Peyer's patch (tissue), 4 donors: Measurements from ENCODE around the gene EPHB1. TPM values are rescaled to one million over a fixed set of nuclear protein-coding genes. Genes with fewer than 3 reads are reported as not detected.

Experiments
- DNase-seq, 3 donors: peaks; one replicate each; pipeline ENCODE4 v3.0.0-alpha.2; 2017 to 2019
- H3K27ac ChIP-seq, 4 donors: fragments of 200-600 bp; sonication (generic); one replicate each; pipeline ENCODE4 v1.5.1; 2016 to 2019
- H3K27me3 ChIP-seq, 2 donors: fragments of 200-600 bp; sonication (generic); one replicate each; pipeline ENCODE4 v1.5.1; 2019
- H3K36me3 ChIP-seq, 3 donors: fragments of 200-600 bp; sonication (generic); one replicate each; pipeline ENCODE4 v1.5.1; 2016 to 2019
- H3K4me1 ChIP-seq, 4 donors: fragments of 200-600 bp; sonication (generic); one replicate each; pipeline ENCODE4 v1.5.1; 2016 to 2019
- H3K4me3 ChIP-seq, 4 donors: fragments of 200-600 bp; sonication (generic); 1 replicate in 3 of 4; 2 replicates in 1 of 4; pipeline ENCODE4 v1.5.1; 2016 to 2019; ENCODE audit warnings: mild to moderate bottlenecking in 1 of 4
- H3K9me3 ChIP-seq, 4 donors: fragments of 200-600 bp; sonication (generic); one replicate each; pipeline ENCODE4 v1.5.1; 2016 to 2019; ENCODE audit warnings: mild to moderate bottlenecking in 1 of 4
- POLR2A ChIP-seq, 2 donors: fragments of 450-650 bp; IDR thresholded peaks; one replicate each; pipeline ENCODE4 v1.5.1; 2017; ENCODE audit warnings: antibody characterized with exemption in 2 of 2, mild to moderate bottlenecking in 2 of 2, moderate library complexity in 2 of 2
- total RNA-seq, 4 donors: library from RNA; depleted of rRNA; stranded (reverse); fragments of >200 nt; gene quantifications; one replicate each; pipeline ENCODE4 v1.1.0, GENCODE V29; 2016
- TF ChIP-seq, protein P1 (sequence below), 6 experiments: fragments of 450-650 bp in 4 of 6; fragments of 200-600 bp in 2 of 6; sonication (generic) in 1 of 6; IDR thresholded peaks; one replicate each; pipeline ENCODE4 v1.5.1; 2017 to 2019; ENCODE audit warnings: antibody characterized with exemption in 6 of 6, mild to moderate bottlenecking in 3 of 6, moderate library complexity in 1 of 6

Gene EPHB1
- total RNA-seq, 4 donors from 2014 or later, result 0.18 to 3.2 (median 0.68) TPM

DNA sequence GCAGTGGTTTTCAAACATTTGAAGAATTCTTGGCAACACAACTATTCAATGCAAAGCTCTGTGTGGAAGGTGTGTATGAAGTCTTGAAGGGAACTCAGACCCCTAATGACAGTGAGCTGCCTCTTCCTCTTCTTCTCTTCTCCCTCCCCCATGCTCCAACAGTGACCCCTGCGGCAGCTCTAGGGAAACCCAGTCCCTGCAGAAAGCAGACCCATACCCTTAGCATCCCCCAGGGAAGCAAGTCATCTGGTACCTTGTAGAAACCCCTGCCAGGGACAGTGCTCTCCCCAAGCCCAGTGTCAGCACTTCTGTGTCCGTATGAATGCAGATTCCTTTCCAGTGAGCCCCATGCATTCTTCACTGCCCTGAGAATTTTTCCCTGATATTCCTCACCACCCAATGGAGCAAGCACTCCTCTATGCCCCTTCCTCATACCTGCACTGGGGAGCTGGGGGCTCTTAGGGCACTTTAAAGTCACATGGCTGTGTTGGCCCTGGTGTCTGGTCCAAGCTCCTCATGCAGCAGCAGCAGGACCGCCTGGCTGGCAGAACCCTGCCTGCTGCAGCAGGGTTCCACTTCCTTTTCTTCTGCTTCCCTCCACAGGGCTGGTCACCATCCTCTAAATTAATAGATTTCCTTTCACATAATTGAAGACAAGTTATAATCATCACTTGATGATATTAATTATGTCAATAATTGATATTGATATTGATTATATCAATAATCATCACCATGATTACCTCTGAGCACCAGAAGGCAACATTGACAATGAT is 442.5 kb downstream of the EPHB1 start:
- TF ChIP-seq, protein P1, sequence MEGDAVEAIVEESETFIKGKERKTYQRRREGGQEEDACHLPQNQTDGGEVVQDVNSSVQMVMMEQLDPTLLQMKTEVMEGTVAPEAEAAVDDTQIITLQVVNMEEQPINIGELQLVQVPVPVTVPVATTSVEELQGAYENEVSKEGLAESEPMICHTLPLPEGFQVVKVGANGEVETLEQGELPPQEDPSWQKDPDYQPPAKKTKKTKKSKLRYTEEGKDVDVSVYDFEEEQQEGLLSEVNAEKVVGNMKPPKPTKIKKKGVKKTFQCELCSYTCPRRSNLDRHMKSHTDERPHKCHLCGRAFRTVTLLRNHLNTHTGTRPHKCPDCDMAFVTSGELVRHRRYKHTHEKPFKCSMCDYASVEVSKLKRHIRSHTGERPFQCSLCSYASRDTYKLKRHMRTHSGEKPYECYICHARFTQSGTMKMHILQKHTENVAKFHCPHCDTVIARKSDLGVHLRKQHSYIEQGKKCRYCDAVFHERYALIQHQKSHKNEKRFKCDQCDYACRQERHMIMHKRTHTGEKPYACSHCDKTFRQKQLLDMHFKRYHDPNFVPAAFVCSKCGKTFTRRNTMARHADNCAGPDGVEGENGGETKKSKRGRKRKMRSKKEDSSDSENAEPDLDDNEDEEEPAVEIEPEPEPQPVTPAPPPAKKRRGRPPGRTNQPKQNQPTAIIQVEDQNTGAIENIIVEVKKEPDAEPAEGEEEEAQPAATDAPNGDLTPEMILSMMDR (IDR thresholded peaks at IDR 0.05), result no peak
- TF ChIP-seq POLR2A (IDR thresholded peaks at IDR 0.05), result no peak
- DNase-seq, result no peak

DNA sequence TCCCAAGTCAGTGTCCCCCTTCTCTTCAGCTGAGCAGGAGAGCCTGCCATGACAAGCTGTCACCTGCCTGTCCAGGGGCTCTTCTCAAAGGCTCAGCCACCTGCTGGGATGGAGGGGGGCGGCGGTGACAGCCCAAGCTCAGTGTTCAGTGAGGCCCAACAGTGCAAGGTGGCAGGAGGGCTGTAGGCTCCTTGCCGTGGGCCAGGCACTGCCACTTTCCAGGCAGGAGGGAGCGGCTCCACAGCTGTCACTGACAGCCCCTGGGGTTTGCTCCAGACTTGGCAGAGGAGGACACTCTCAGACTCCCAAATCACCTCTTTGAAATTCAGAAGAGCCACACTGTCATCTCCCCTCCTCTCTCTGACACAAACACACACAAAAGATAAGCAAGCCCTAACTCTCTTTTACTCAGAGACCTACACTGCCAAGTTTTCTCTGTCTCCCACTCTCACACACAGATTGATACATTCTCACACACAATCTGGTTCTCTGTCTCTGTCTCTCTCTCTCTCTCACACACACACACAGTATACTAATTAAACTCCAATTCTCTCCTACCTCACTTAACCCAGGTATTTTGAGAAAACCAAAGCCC is 443.3 kb downstream of the EPHB1 start:
- TF ChIP-seq, protein P1 (IDR thresholded peaks at IDR 0.05), result no peak
- TF ChIP-seq POLR2A (IDR thresholded peaks at IDR 0.05), result no peak
- H3K4me3 ChIP-seq, result no peak overlapping the region
- no peak overlapping the region for H3K27ac ChIP-seq
- H3K9me3 ChIP-seq, result no peaks in the 10 kb centered on the region
- H3K4me1 ChIP-seq, result no peaks in the 10 kb centered on the region
- H3K27me3 ChIP-seq, result no peaks in the 10 kb centered on the region
- no peak for DNase-seq
- no peaks in the 10 kb centered on the region for H3K36me3 ChIP-seq

More for the DNA sequence above, 442.5 kb downstream of the EPHB1 start:
- H3K9me3 ChIP-seq, result no peaks in the 10 kb centered on the region
- H3K27ac ChIP-seq, result no peak overlapping the region
- H3K27me3 ChIP-seq, result no peaks in the 10 kb centered on the region
- no peaks in the 10 kb centered on the region for H3K4me1 ChIP-seq
- no peaks in the 10 kb centered on the region for H3K36me3 ChIP-seq
- no peak overlapping the region for H3K4me3 ChIP-seq

- DNase-seq, result no peak
- TF ChIP-seq POLR2A (IDR thresholded peaks at IDR 0.05), result no peak
- TF ChIP-seq, protein P1 (IDR thresholded peaks at IDR 0.05), result no peak
- no peak overlapping the region for H3K4me3 ChIP-seq
Measured at GRCh38 chr3:135238871-135239614, 444.0 kb downstream of the EPHB1 start.

DNA sequence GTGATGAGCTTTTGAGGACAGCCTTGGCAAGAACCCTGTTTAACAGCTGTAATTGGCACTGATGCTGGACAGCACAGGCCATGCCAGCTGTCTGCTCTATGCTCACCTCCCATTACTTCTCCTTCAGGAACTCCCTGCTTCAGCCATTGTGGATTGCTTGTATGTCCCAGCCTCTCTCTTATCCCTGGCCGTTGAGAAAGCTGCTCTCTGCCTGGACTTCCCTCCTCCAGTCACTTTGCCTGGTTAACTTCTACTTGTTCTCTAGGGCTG is 444.5 kb downstream of the EPHB1 start:
- Histone ChIP-seq H3K4me1 (no peaks in the 10 kb centered on the region), H3K27ac (no peak overlapping the region), H3K4me3 (no peak overlapping the region), H3K36me3 (no peaks in the 10 kb centered on the region), H3K27me3 (no peaks in the 10 kb centered on the region), H3K9me3 (no peaks in the 10 kb centered on the region)
- no peak for TF ChIP-seq POLR2A (IDR thresholded peaks at IDR 0.05)
- TF ChIP-seq, protein P1 (IDR thresholded peaks at IDR 0.05), result no peak
- DNase-seq, result no peak

More at GRCh38 chr3:135238871-135239614, 444.0 kb downstream of the EPHB1 start:
- Histone ChIP-seq H3K36me3 (no peaks in the 10 kb centered on the region), H3K27me3 (no peaks in the 10 kb centered on the region), H3K4me1 (no peaks in the 10 kb centered on the region), H3K9me3 (no peaks in the 10 kb centered on the region), H3K27ac (no peak overlapping the region)

- H3K36me3 ChIP-seq, result no peaks in the 10 kb centered on the region
- H3K27ac ChIP-seq, result no peak overlapping the region
- no peak overlapping the region for H3K4me3 ChIP-seq
- TF ChIP-seq, protein P1 (IDR thresholded peaks at IDR 0.05), result no peak
- TF ChIP-seq POLR2A (IDR thresholded peaks at IDR 0.05), result no peak
- DNase-seq, result no peak
- no peaks in the 10 kb centered on the region for H3K9me3 ChIP-seq
- no peaks in the 10 kb centered on the region for H3K27me3 ChIP-seq
- H3K4me1 ChIP-seq, result no peaks in the 10 kb centered on the region
Measured at GRCh38 chr3:135240426-135240825, 445.4 kb downstream of the EPHB1 start.
